Panc1 (cell line): ENCODE data around the gene TMEM184A. TPM values are rescaled to one million over a fixed set of nuclear protein-coding genes. Genes with fewer than 3 reads are reported as not detected.
A peak's percentile ranks its signal among the peaks of the same experiment; 100 is the strongest.

Experiments used
- ATAC-seq: fragments of 200-7000 bp; cut with Tn5 transposase; 2 replicates; pipeline ENCODE4 v1.9.1; 2020; ENCODE audit warnings: mild to moderate bottlenecking, moderate library complexity
- BruUV-seq: library from RNA; stranded (reverse); fragments of 400-500 nt; replicated peaks from 2 replicates; lab custom pipeline; 2021; lab: Mats Ljungman, UMichigan
- CTCF ChIA-PET: fragments of 300-600 bp; sonication (Branson Sonifier 250); formaldehyde crosslinking; loops from one replicate; lab custom pipeline; 2022; ENCODE audit warnings: antibody characterized with exemption; lab: Charles Lee
- POLR2A ChIA-PET: fragments of 300-600 bp; sonication (Branson Sonifier 250); formaldehyde crosslinking; loops from one replicate; lab custom pipeline; 2022; ENCODE audit warnings: antibody characterized with exemption; lab: Charles Lee
- DNase-seq: peaks from one replicate; pipeline ENCODE4 v3.0.0-alpha.2; 2010; ENCODE audit warnings: low read depth, low spot score
- H3K27ac ChIP-seq: 2 replicates; pipeline ENCODE4 v1.5.1; 2011; ENCODE audit warnings: mild to moderate bottlenecking, low read length, inconsistent platforms
- H3K27me3 ChIP-seq: fragments of 200-500 bp; sonication (Bioruptor generic); 2 replicates; pipeline ENCODE4 v1.6.0; 2014; ENCODE audit warnings: low read length, inconsistent platforms; ENCODE audit not compliant: control insufficient read depth, insufficient read depth
- H3K36me3 ChIP-seq: fragments of 200-500 bp; sonication (Bioruptor generic); 2 replicates; pipeline ENCODE4 v1.5.1; 2014; ENCODE audit warnings: inconsistent platforms, mild to moderate bottlenecking, low read length, moderate library complexity; ENCODE audit not compliant: control insufficient read depth, insufficient read depth
- H3K4me1 ChIP-seq: 2 replicates; pipeline ENCODE4 v1.5.1; 2011; ENCODE audit warnings: inconsistent platforms, mild to moderate bottlenecking, low read length, moderate library complexity; ENCODE audit not compliant: control insufficient read depth, insufficient read depth
- H3K4me3 ChIP-seq, 2 experiments: 2 replicates each; pipeline ENCODE4 v1.5.1; 2011 to 2012; ENCODE audit warnings: low read depth in 2 of 2, low read length in 2 of 2, mild to moderate bottlenecking in 2 of 2, inconsistent platforms in 1 of 2, moderate library complexity in 1 of 2
- H3K9me3 ChIP-seq: fragments of 200-500 bp; sonication (Bioruptor generic); 2 replicates; pipeline ENCODE4 v1.5.1; 2014; ENCODE audit warnings: low read depth, mild to moderate bottlenecking, inconsistent platforms, low read length, moderate library complexity; ENCODE audit not compliant: control insufficient read depth, insufficient read depth
- POLR2AphosphoS5 ChIP-seq: IDR thresholded peaks from 2 replicates; pipeline ENCODE4 v1.6.1; 2012; ENCODE audit warnings: mild to moderate bottlenecking, low read depth, low read length, moderate library complexity
- SIN3A ChIP-seq: IDR thresholded peaks from 2 replicates; pipeline ENCODE4 v1.6.1; 2012; ENCODE audit warnings: low read depth, mild to moderate bottlenecking, low read length, moderate library complexity, borderline replicate concordance; ENCODE audit not compliant: insufficient read depth
- TCF7L2 ChIP-seq: IDR thresholded peaks from 2 replicates; pipeline ENCODE4 v1.6.1; 2011; ENCODE audit warnings: mild to moderate bottlenecking, low read depth, low read length, inconsistent platforms
- in situ Hi-C: cut with HindIII; loops from 2 replicates; pipeline ENCODE4 v1.10.0; 2016; ENCODE audit warnings: low sequenced_read_pairs, low pct_unique_long_range_greater_than_20kb
- intact Hi-C: fragments of 100-400 bp; cut with micrococcal nuclease; formaldehyde crosslinking; loops from one replicate; pipeline ENCODE4 v1.10.0; 2022; ENCODE audit not compliant: unreplicated experiment
- total RNA-seq: library from RNA; stranded (reverse); gene quantifications from one replicate; pipeline ENCODE4 v1.2.1, GENCODE V29; 2021; ENCODE audit not compliant: unreplicated experiment
- TF ChIP-seq, protein P1 (sequence below): fragments of 450-650 bp; IDR thresholded peaks from 2 replicates; pipeline ENCODE4 v1.5.1; 2017; ENCODE audit warnings: mild to moderate bottlenecking
- TF ChIP-seq, protein P2 (sequence below), 2 experiments: IDR thresholded peaks; 2 replicates each; pipeline ENCODE4 v1.6.1; 2011 to 2012; ENCODE audit warnings: low read depth in 2 of 2, control low read depth in 1 of 2, low read length in 1 of 2, mild to moderate bottlenecking in 1 of 2, moderate library complexity in 1 of 2; ENCODE audit not compliant: insufficient read depth in 1 of 2

The TMEM184A gene
- total RNA-seq, 1 experiment from 2014 or later, result 9.2 TPM

- ATAC-seq, result peak; percentile 39
- in situ Hi-C loops (no loop called here), intact Hi-C loops (no loop called here)
- no TSS peak for BruUV-seq
- no peaks in the 10 kb centered on the region for H3K9me3 ChIP-seq
- POLR2A ChIA-PET, result interaction anchor here (1.5 kb wide), 1 partner anchor 11 kb away, joined by 5 read pairs; no protein-coding TSS in a partner anchor
- TF ChIP-seq, protein P1, sequence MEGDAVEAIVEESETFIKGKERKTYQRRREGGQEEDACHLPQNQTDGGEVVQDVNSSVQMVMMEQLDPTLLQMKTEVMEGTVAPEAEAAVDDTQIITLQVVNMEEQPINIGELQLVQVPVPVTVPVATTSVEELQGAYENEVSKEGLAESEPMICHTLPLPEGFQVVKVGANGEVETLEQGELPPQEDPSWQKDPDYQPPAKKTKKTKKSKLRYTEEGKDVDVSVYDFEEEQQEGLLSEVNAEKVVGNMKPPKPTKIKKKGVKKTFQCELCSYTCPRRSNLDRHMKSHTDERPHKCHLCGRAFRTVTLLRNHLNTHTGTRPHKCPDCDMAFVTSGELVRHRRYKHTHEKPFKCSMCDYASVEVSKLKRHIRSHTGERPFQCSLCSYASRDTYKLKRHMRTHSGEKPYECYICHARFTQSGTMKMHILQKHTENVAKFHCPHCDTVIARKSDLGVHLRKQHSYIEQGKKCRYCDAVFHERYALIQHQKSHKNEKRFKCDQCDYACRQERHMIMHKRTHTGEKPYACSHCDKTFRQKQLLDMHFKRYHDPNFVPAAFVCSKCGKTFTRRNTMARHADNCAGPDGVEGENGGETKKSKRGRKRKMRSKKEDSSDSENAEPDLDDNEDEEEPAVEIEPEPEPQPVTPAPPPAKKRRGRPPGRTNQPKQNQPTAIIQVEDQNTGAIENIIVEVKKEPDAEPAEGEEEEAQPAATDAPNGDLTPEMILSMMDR, result peak; percentile 78
- no peak for TF ChIP-seq POLR2AphosphoS5
- TF ChIP-seq SIN3A, result no peak
- H3K36me3 ChIP-seq, result no peaks in the 10 kb centered on the region
- H3K4me3 ChIP-seq, result no peak overlapping the region
- DNase-seq, result no peak
- CTCF ChIA-PET, result interaction anchor here (0.6 to 1.0 kb wide), 2 partner anchors 33 to 1072 kb away, joined by 3 to 7 read pairs; no protein-coding TSS in a partner anchor
- no peaks in the 10 kb centered on the region for H3K27me3 ChIP-seq
- H3K4me1 ChIP-seq, result peaks cover 29% of the 10 kb centered on the region
- no peak overlapping the region for H3K27ac ChIP-seq
Measured at GRCh38 chr7:1548438-1548831, 7.6 kb downstream of the TMEM184A start.

GRCh38 chr7:1547777-1548437, 8.1 kb downstream of the TMEM184A start:
- no peaks in the 10 kb centered on the region for H3K9me3 ChIP-seq
- intact Hi-C loops, result no loop called here
- DNase-seq, result no peak
- no peak for ATAC-seq
- TF ChIP-seq TCF7L2 (no peak), POLR2AphosphoS5 (no peak), SIN3A (no peak)
- TF ChIP-seq, protein P1, result no peak
- TF ChIP-seq, protein P2, sequence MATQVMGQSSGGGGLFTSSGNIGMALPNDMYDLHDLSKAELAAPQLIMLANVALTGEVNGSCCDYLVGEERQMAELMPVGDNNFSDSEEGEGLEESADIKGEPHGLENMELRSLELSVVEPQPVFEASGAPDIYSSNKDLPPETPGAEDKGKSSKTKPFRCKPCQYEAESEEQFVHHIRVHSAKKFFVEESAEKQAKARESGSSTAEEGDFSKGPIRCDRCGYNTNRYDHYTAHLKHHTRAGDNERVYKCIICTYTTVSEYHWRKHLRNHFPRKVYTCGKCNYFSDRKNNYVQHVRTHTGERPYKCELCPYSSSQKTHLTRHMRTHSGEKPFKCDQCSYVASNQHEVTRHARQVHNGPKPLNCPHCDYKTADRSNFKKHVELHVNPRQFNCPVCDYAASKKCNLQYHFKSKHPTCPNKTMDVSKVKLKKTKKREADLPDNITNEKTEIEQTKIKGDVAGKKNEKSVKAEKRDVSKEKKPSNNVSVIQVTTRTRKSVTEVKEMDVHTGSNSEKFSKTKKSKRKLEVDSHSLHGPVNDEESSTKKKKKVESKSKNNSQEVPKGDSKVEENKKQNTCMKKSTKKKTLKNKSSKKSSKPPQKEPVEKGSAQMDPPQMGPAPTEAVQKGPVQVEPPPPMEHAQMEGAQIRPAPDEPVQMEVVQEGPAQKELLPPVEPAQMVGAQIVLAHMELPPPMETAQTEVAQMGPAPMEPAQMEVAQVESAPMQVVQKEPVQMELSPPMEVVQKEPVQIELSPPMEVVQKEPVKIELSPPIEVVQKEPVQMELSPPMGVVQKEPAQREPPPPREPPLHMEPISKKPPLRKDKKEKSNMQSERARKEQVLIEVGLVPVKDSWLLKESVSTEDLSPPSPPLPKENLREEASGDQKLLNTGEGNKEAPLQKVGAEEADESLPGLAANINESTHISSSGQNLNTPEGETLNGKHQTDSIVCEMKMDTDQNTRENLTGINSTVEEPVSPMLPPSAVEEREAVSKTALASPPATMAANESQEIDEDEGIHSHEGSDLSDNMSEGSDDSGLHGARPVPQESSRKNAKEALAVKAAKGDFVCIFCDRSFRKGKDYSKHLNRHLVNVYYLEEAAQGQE (IDR thresholded peaks at IDR 0.05; ENCODE audit: insufficient read depth in 1 of 2, low read depth in 2 of 2, low read length in 1 of 2), result no peak
- ChIA-PET POLR2A (interaction anchor here (1.5 kb wide), 1 partner anchor 11 kb away, joined by 5 read pairs; no protein-coding TSS in a partner anchor), CTCF (interaction anchor here (0.5 to 1.0 kb wide), 3 partner anchors 32 to 1071 kb away, joined by 3 to 7 read pairs (median 3); no protein-coding TSS in a partner anchor)
- H3K27ac ChIP-seq, result no peak overlapping the region
- H3K27me3 ChIP-seq, result no peaks in the 10 kb centered on the region
- in situ Hi-C loops, result no loop called here
- no TSS peak for BruUV-seq
- no peaks in the 10 kb centered on the region for H3K36me3 ChIP-seq
- no peak overlapping the region for H3K4me3 ChIP-seq
- H3K4me1 ChIP-seq, result peaks cover 34% of the 10 kb centered on the region
